IPS DF 6.9 (cell line): ENCODE measurements around the gene CSGALNACT2.
A peak's percentile ranks its signal among the peaks of the same experiment; 100 is the strongest.

Experiments used
- DNase-seq: peaks from one replicate; pipeline ENCODE4 v3.0.0-alpha.2; 2013; ENCODE audit warnings: low read depth, low spot score
- H3K27ac ChIP-seq: one replicate; pipeline ENCODE4 v1.5.1; 2013; ENCODE audit warnings: low read length, control low read depth
- H3K27me3 ChIP-seq: 2 replicates; pipeline ENCODE4 v1.6.1; 2013; ENCODE audit warnings: mild to moderate bottlenecking, low read length; ENCODE audit not compliant: control insufficient read depth, insufficient read depth
- H3K36me3 ChIP-seq: 2 replicates; pipeline ENCODE4 v1.6.1; 2013; ENCODE audit warnings: low read length; ENCODE audit not compliant: control insufficient read depth, insufficient read depth
- H3K4me1 ChIP-seq: 2 replicates; pipeline ENCODE4 v1.6.1; 2013; ENCODE audit warnings: low read length; ENCODE audit not compliant: control insufficient read depth, insufficient read depth
- H3K4me3 ChIP-seq: 2 replicates; pipeline ENCODE4 v1.5.1; 2013; ENCODE audit warnings: mild to moderate bottlenecking, low read length
- H3K9me3 ChIP-seq: 2 replicates; pipeline ENCODE4 v1.6.1; 2013; ENCODE audit warnings: low read length, inconsistent platforms; ENCODE audit not compliant: control insufficient read depth, insufficient read depth
- WGBS: extraction: QIAGEN DNeasy Blood & Tissue Kit; methylation state at CpG from one replicate; pipeline ENCODE4 v1.1.7; 2013; ENCODE audit warnings: mixed read lengths, missing lambda C conversion rate; ENCODE audit not compliant: insufficient read length, insufficient coverage; 5-methylcytosine and 5-hydroxymethylcytosine counted together

The CSGALNACT2 gene

GRCh38 chr10:43132867-43133787 is 5.1 kb upstream of the CSGALNACT2 start:
- DNase-seq = no peak
- Histone ChIP-seq H3K9me3 (no peaks in the 10 kb centered on the region), H3K27me3 (no peaks in the 10 kb centered on the region), H3K4me3 (no peak overlapping the region), H3K4me1 (no peaks in the 10 kb centered on the region), H3K36me3 (no peaks in the 10 kb centered on the region), H3K27ac (no peak overlapping the region)
- no CpG with 5 or more reads among the region's 3 CpGs for WGBS

GRCh38 chr10:43134126-43134905 is 3.9 kb upstream of the CSGALNACT2 start:
- Histone ChIP-seq H3K27ac (no peak overlapping the region), H3K4me3 (no peak overlapping the region), H3K9me3 (no peaks in the 10 kb centered on the region), H3K36me3 (no peaks in the 10 kb centered on the region), H3K4me1 (no peaks in the 10 kb centered on the region), H3K27me3 (no peaks in the 10 kb centered on the region)
- no peak for DNase-seq
- no CpG with 5 or more reads among the region's 5 CpGs for WGBS

- DNase-seq = no peak
- no peak overlapping the region for H3K4me3 ChIP-seq
- H3K27ac ChIP-seq = no peak overlapping the region
- H3K4me1 ChIP-seq = no peaks in the 10 kb centered on the region
- H3K9me3 ChIP-seq = no peaks in the 10 kb centered on the region
- no peaks in the 10 kb centered on the region for H3K27me3 ChIP-seq
- no peaks in the 10 kb centered on the region for H3K36me3 ChIP-seq
- no CpG with 5 or more reads among the region's 5 CpGs for WGBS
These were observed 3.2 kb upstream of the CSGALNACT2 start for GRCh38 chr10:43135064-43135463.

GRCh38 chr10:43135656-43136055 is 2.6 kb upstream of the CSGALNACT2 start:
- no peak overlapping the region for H3K27ac ChIP-seq
- H3K27me3 ChIP-seq = no peaks in the 10 kb centered on the region
- no peaks in the 10 kb centered on the region for H3K4me1 ChIP-seq
- H3K36me3 ChIP-seq = no peaks in the 10 kb centered on the region
- H3K4me3 ChIP-seq = no peak overlapping the region
- no peak for DNase-seq
- no CpG with 5 or more reads among the region's 2 CpGs for WGBS
- no peaks in the 10 kb centered on the region for H3K9me3 ChIP-seq

GRCh38 chr10:43136432-43136831 is 1.8 kb upstream of the CSGALNACT2 start:
- Histone ChIP-seq H3K27ac (no peak overlapping the region), H3K4me1 (no peaks in the 10 kb centered on the region), H3K36me3 (no peaks in the 10 kb centered on the region), H3K4me3 (no peak overlapping the region), H3K9me3 (no peaks in the 10 kb centered on the region), H3K27me3 (no peaks in the 10 kb centered on the region)
- WGBS = no CpG with 5 or more reads among the region's 5 CpGs
- DNase-seq = no peak

DNA sequence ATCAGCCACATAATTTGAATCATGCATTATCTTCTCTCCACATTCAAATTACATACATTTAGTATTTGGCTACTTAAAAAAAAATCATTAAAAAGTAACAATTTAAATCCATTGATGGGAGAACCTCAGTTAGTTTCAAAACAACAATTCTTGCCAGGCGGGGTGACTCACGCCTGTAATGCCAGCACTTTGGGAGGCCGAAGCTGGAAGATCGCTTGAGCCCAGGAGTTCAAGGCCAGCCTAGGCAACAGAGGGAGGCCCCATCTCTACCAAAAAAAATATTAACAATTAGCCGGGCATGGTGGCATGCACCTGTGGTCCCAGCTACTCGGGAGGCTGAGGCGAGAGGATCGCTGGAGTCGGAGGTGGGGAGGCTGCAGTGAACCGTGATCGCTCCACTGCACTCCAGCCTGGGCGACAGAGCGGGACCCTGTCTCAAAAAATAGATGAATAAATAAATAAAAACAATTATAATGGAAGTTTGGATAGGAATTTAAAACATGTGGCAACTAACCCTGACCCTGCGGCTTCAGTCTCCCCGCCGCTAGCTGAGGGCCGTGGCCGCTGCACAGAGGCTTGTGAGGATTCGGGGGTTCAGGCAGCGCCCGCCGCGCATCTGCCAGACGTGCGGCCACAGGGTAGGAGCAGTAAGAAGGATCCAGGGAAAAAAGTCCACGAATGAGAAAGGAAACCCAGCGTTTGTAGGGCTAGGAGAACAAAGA is 1.1 kb upstream of the CSGALNACT2 start:
- H3K27ac ChIP-seq = no peak overlapping the region
- no peaks in the 10 kb centered on the region for H3K4me1 ChIP-seq
- WGBS = no CpG with 5 or more reads among the region's 27 CpGs

DNA sequence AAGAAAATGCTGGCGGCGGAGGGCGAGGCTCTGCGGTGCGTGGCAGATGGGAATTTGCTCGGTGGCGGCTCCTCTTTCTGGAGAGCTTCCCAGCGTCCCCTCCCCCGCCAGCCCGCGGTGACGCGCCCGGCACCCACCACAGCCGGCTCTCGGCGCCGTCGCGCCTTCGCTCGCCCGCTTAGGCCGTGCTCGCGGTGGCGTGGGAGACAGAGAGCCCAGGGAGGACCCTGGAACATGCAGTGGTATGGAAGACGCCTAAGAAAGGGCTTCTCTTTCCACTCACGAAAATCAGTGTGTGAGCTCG is 576 bp upstream of the CSGALNACT2 start:
- Histone ChIP-seq H3K4me1 (no peaks in the 10 kb centered on the region), H3K4me3 (peak overlapping the region; percentile 81), H3K27ac (no peak overlapping the region), H3K9me3 (no peaks in the 10 kb centered on the region), H3K36me3 (no peaks in the 10 kb centered on the region), H3K27me3 (no peaks in the 10 kb centered on the region)
- no CpG with 5 or more reads among the region's 30 CpGs for WGBS
- DNase-seq = no peak

More for the DNA sequence above, 1.1 kb upstream of the CSGALNACT2 start:
- DNase-seq = no peak
- Histone ChIP-seq H3K9me3 (no peaks in the 10 kb centered on the region), H3K4me3 (peak overlapping the region; percentile 81; the same call in 1 of the 2 replicates), H3K36me3 (no peaks in the 10 kb centered on the region), H3K27me3 (no peaks in the 10 kb centered on the region)

GRCh38 chr10:43138757-43139241 is 554 bp downstream of the CSGALNACT2 start:
- Histone ChIP-seq H3K27ac (no peak overlapping the region), H3K4me1 (no peaks in the 10 kb centered on the region; the same call in 1 of the 2 replicates), H3K27me3 (no peaks in the 10 kb centered on the region), H3K9me3 (no peaks in the 10 kb centered on the region), H3K4me3 (peak overlapping the region; percentile 81; the same call in 1 of the 2 replicates), H3K36me3 (no peaks in the 10 kb centered on the region)
- no CpG with 5 or more reads among the region's 22 CpGs for WGBS
- no peak for DNase-seq

GRCh38 chr10:43141421-43141820 is 3.2 kb downstream of the CSGALNACT2 start:
- Histone ChIP-seq H3K4me3 (no peak overlapping the region), H3K27me3 (no peaks in the 10 kb centered on the region), H3K27ac (no peak overlapping the region), H3K9me3 (no peaks in the 10 kb centered on the region), H3K36me3 (no peaks in the 10 kb centered on the region), H3K4me1 (no peaks in the 10 kb centered on the region; the same call in 1 of the 2 replicates)
- DNase-seq = no peak
- no CpG with 5 or more reads among the region's 5 CpGs for WGBS

- Histone ChIP-seq H3K4me3 (no peak overlapping the region), H3K27me3 (no peaks in the 10 kb centered on the region), H3K27ac (no peak overlapping the region), H3K4me1 (no peaks in the 10 kb centered on the region; the same call in 1 of the 2 replicates), H3K36me3 (no peaks in the 10 kb centered on the region), H3K9me3 (no peaks in the 10 kb centered on the region)
- no peak for DNase-seq
- no CpG with 5 or more reads among the region's 6 CpGs for WGBS
These were observed 7.1 kb downstream of the CSGALNACT2 start for GRCh38 chr10:43145311-43145710.
